ENCODE measurements around the gene PLET1. TPM values are rescaled to one million over a fixed set of nuclear protein-coding genes. Genes with fewer than 3 reads are reported as not detected.
"Not testable (repeated sequence)": the region's sequence is repeated elsewhere in the genome, so short reads cannot be mapped to it uniquely, and the experiment has no call there.

The PLET1 gene
- total RNA-seq, 1 donor from 2014 or later = not detected

- no peak for DNase-seq (ENCODE audit: low spot score)
Measured at GRCh38 chr11:112212710-112213109, 48.0 kb downstream of the PLET1 start.

- DNase-seq (ENCODE audit: low spot score) = no peak
Measured at GRCh38 chr11:112212290-112212689, 48.4 kb downstream of the PLET1 start.

- DNase-seq (ENCODE audit: low spot score) = no peak
Measured at GRCh38 chr11:112211536-112211935, 49.1 kb downstream of the PLET1 start.

- DNase-seq (ENCODE audit: low spot score) = no peak
Measured at GRCh38 chr11:112210890-112211289, 49.8 kb downstream of the PLET1 start.

GRCh38 chr11:112206071-112206470 lies 54.6 kb downstream of the PLET1 start:
- no peak for DNase-seq (ENCODE audit: low spot score)

- no peak for DNase-seq (ENCODE audit: low spot score)
Measured at GRCh38 chr11:112200252-112200651, 60.4 kb downstream of the PLET1 start.

- not testable (repeated sequence) for DNase-seq (ENCODE audit: low spot score)
Measured at GRCh38 chr11:112199101-112199500, 61.6 kb downstream of the PLET1 start.

Other genes starting within 250 kb of the PLET1 start
- 25.0 TPM for gene DLAT, start 235.5 kb downstream of the PLET1 start, total RNA-seq
- gene PIH1D2, start 186.8 kb downstream of the PLET1 start, total RNA-seq = 4.3 TPM
- gene NKAPD1, start 186.6 kb downstream of the PLET1 start, total RNA-seq = 19.4 TPM
- gene TIMM8B, start 174.1 kb downstream of the PLET1 start, total RNA-seq = 47.9 TPM
- 147 TPM for gene SDHD, start 174.0 kb downstream of the PLET1 start, total RNA-seq
- gene IL18, start 96.8 kb downstream of the PLET1 start, total RNA-seq = 34.3 TPM
- gene TEX12, start 93.5 kb downstream of the PLET1 start, total RNA-seq = not detected
- 27.2 TPM for gene BCO2, start 85.3 kb downstream of the PLET1 start, total RNA-seq
- 39.9 TPM for gene PTS, start 34.4 kb downstream of the PLET1 start, total RNA-seq

Measured in mucosa of gallbladder (tissue), 1 donor.